Islet of Langerhans (tissue), 1 donor: ENCODE measurements around the gene LENG9.

Experiments used
- FAIRE-seq: peaks from one replicate; lab custom pipeline; 2011; peaks lifted over from hg19 to GRCh38; lab: Jason Lieb, UNC

Gene LENG9

DNA sequence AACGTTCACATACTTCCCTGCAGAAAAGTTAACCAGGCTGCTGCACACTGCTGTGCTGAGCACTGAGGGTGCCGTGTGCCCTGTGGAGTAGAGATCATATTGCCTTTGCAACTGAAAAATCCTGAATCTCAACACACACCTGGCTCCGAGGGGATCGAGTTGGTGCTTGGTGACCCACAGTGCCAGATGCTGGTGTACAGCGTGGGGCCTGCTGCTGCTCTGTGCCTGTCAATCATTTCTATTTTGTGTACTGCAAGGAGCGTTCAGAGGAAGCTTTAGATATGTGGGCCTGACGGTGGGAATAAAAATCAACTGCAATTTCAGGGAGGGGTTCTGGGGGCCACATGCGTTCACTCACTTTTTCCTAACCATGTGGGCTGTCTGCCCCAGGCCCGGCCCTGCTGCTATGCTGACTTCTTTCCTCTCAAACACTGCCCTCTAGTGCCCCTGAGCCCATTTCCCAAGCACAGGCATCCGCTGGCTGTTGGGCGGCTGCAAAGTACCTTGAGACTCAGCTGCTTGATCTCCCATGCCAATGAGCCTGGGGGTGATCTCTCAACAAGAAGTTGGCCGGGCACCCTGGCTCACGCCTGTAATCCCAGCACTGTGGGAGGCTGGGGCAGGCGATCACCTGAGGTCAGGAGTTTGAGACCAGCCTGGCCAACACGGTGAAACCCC, 24.3 kb downstream of the LENG9 start:
- FAIRE-seq, result no peak

DNA sequence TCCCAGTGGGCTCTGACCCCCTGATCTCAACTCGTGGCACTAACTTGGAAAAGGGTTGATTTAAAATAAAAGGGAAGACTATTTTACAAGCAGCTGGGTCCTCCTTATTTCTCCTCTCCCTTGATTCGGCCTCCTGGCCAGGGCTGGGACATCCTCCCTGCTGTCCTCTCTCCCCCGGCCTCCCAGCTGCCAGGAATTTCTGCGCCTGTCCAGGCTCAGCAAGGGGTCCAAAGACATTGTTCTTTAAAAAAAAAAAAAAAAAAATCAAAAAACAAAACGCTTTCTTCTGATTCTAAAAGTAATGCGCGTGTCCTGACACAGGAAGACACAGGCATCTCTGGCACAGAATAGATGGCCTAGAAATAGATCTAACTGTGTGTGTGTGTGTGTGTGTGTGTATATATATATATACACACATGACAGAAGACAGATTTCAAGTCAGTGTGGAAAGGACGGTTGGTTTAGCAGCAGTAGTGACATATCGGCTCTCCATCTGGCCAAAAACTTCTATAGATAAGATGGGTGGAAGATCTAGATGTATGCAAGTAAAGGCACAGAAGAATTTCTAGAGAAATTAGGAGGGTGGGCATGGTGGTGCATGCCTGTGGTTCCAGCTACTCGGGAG, 26.8 kb downstream of the LENG9 start:
- FAIRE-seq, result no peak

DNA sequence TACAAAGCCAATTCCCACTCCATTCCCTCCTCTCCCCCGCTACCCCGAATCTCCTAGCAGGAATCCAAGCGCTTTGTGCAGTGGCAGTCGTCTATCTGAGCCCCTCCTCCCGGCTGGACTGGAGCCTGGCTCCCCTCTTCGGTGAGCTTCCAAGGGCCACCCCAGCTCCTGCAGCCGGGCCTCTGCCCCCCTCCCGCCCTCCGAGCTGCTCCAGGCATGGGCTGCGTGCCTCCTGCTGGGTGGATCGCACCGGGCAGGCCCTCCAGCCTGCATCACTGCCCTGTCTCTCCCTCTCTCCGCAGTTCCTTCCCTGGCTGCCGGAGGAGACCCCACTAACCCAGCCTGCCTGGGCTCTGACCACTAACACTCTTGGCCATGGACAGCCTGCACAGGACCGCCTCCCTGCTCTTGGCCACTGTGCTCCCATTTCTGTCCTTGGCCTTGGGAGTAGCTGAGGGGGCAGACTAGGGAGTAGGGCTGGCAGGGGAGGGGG, 27.5 kb downstream of the LENG9 start:
- FAIRE-seq, result no peak

DNA sequence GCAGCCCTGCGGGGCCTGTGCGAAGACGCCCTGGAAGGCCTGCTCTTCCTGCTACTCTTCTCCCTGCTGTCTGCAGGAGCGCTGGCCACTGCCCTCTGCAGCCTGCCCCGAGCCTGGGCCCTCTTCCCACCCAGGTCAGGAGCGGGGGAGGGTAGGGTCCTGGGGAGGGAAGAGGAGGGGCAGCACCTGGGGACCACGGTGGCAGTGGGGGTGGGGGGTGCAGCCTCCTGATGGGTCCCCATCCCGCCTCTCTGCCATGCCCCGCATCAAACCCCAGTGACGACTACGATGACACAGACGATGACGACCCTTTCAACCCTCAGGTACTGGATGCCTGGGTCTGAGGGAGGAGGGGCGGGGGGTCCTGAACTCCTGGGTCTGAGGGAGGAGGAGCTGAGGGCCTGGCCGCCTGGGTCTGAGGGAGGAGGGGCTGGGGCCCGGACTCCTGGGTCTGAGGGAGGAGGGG, 28.0 kb downstream of the LENG9 start:
- FAIRE-seq, result no peak

DNA sequence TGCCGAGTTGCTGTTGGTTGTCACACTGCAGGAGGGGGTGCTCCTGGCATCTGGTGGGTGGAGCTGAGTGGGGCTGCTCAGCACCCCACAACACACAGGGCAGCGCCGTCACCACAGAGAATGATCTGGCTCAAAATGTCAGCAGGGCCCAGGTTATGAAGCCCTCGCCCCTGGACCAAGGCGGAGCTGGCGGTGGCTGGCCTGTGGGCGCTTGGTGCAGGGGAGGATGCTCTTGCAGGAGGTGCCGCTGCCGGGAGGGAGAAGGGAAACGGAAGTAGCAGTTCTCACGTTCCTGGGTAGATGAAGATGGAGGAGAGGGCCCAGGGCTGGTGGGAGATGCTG, 28.7 kb downstream of the LENG9 start:
- no peak for FAIRE-seq

DNA sequence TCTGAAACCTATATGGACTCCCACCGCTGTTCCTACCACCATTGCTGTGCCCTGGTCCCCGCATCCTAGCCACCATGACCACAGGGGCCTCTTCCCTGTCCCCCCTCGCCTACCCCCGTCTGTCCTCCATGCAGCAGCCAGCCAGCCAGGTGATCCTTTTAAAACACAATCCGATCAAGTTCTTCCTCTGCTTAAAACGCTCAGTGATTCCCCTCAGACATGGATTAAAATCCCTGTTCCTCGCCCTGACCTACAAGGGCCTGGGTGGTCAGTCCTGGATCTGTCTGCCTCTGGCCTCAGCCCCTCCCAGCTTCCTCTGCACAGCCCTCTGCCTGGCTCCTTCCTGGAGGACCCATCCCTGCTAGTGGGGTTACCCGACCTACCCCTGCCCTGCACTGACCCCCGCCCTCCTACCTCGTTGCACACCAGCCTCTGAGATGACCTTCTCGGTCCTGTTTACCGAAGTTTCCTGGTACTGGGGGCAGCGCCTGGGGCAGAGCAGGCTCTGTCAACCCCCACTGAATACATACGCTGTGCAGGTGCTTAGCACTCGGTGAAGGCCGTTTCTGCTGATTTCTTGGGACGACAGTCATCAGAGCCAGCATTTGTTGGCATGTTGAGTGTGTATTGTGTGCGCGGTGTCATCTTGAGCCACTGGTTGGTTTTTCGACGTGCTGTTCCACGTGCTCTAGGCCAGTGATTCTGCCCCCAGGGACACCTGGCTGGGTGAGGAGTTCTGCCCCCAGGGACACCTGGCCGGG, 29.3 kb downstream of the LENG9 start:
- FAIRE-seq, result no peak

DNA sequence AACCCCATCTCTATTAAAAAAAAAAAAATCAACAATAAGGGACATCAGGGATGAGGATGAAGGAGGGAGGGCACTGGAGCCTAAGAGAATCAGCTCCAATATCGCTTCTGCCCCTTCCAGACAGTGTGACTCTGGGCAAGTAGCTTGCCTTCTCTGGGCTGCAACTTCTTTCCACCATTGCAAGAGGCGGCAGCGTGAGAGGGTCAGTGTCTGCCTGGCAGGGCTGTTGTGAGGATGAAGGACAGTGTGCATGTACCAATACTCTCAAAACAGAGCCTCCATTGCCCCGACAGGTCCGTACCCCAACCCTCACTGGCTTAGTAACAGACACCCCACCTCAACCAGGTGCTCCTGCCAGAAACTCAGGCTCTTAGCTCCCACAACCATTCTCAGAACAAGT, 29.9 kb downstream of the LENG9 start:
- no peak for FAIRE-seq

DNA sequence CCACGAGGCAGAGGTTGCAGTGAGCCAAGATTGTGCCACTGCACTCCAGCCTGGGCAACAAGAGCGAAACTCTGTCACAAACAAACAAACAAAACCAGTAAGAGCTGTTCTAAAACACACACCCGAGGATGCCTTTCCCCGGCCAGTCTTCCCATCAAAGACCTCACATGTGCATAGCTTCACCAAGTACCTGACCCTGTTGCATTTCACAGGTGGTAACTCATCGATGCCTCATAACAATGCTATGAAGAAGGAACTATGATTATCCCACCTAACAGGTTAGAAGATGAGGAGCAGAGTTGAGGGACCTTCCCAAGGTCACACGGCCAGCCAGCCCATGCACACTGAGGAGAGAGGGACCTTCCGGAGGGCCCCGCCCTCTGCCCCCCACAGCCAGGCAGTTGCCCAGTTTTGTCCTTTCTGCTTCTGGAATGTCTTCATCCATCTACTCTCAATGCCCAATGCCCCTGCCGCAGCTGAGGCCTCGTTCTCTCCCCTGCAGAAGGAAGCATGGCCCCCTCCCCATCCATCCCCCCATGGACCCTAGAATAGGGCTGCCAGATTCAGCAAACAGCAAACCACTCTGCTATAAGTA, 31.3 kb downstream of the LENG9 start:
- FAIRE-seq, result no peak

DNA sequence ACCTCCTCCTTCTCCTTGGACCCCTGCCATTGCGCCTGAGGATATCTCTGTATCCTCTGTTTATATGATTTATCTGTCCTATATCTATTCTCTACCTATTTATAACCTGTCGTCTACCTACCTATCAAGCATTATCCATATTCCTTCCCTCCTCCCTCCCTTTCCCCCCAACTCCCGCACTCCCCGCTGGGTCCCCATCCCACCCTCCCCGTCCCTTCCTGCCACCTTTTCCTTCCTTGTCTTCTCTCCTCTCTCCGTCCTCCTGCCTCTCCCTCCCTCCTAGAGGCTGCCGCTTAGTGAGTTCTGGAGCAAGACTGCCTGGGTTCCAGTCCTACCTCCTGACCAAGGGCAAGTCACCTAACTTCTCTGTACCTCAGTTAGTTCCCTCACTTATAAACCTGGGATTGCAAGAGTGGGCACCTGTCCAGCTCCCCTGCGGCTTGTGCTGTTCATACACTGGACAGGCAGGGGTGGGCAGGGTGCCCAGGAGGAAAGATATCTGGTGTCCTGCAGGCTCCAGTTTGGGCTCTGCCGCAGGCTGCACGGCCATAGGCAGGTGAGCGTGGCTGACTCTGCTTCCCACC, 32.2 kb downstream of the LENG9 start:
- FAIRE-seq, result no peak

DNA sequence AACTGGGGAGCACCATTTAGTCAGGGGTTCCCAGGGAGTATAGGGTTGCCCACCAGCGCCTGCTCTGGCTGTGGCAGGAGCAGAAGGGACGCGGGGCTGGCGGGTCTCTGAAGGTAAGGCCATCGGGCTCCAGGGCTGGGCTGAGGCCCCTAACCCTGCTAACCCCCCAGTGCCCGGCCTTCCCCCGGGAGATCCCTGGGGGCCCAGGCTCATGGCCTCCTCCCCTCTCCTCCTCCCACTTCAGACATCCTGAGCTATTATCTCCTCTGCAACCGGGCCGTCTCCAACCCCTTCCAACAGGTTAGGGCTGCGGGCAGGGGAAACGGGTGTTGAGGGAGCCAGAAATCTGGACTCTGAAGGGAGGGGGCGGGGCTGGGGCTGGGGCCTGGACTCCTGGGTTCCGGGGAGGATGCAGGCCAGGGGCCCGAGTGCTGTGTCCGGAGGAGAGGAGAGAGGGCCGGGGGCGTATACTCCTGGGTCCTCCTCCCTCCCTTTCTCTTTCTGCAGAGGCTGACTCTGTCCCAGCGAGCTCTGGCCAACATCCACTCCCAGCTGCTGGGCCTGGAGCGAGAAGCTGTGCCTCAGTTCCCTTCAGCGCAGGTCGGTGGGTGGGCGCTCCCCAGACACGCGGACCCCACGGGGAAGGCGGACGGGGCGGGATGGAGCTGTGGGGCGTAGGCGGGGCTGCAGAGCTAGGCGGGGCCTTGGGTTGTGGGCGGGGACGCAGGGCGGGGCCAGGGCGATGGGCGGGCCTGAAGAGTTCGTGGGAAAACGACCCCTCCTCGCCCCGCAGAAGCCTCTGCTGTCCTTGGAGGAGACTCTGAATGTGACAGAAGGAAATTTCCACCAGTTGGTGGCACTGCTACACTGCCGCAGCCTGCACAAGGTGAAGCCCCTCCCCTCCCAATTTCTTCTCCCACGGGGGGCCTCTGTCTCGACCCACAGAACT, 33.0 kb downstream of the LENG9 start:
- FAIRE-seq, result no peak

DNA sequence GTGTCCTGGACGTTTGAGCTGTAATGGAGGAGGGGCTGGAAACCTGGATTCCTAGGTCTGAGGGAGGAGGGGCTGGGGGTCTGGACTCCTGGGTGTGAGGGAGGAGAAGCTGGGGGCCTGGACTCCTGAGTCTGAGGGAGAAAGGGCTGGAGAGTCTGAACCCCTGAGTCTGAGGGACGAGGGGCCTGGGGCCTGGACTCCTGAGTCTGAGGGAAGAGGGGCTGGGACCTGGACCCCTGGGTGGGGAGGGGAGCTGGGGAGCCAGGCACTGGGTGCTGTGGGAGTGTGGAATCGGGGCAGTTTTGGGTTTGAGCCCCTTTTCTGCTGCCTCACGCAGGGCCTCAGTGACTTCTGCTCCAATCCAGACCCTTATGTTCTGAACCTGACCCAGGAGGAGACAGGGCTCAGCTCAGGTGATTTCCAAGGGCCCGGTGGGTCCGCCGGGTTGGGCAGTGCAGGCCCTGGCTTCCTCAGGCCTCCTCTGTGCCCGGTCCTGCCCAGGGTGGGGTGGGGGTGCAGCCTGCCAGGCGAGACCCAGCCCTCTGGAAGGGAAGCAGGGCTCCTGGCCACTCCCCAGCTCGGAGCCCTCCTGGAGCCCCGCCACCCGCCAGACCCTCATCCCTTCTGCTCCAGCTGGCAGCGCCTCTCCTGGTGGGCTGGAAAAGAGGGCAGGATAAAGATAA, 33.9 kb downstream of the LENG9 start:
- FAIRE-seq, result no peak

DNA sequence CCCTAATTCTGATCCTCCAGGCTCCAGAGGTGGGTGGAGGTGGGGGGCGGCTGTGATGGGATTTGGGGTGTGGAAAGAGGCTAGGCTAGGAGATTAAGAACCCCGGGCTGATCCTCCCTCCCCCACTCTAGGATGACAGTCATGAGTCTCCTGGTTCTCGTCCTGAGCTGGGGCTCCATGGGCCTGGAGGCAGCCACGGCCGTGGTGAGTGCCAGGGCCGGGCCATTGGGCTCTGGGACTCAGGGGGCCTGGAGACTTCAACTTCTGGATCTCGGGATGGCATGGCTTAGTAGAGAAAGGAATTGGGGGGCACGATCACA, 34.4 kb downstream of the LENG9 start:
- no peak for FAIRE-seq

DNA sequence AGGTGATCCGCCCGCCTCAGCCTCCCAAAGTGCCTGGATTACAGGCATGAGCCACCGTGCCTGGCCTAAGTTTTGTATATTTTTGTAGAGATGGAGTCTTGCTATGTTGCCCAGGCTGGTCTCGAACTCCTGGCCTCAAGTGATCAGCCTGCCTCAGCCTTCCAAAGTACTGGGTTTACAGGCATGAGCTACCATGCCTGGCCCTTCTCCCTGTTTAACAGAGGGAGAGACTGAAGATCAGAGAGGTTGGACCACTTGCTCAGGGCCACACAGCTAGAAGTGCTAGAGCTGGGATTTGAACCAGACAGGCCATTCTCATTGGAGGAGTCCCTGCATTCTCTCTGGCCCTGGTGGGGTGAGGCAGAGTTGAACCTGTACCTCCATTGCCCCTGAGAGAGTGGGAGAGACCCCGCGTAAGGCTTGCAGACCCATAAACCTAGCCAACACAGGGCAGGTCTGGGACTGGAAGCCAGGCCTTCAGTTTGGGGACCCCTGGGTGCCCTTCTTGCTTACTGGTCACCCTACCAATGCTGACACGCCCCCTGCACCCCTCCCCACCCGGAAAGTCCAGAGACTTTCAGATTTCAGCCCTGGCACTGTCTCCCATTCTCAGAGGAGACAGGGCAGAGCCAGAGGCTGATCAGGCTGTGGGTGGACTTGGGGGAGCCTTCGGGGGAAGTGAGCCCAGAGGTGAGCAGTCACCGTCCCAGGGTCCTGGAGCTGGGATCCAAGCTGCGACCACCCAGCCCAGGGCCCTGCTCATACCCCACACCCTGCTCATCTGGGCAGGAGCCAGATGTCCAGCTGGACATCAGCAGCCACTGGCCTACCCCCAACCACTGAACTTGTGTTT, 35.0 kb downstream of the LENG9 start:
- no peak for FAIRE-seq

DNA sequence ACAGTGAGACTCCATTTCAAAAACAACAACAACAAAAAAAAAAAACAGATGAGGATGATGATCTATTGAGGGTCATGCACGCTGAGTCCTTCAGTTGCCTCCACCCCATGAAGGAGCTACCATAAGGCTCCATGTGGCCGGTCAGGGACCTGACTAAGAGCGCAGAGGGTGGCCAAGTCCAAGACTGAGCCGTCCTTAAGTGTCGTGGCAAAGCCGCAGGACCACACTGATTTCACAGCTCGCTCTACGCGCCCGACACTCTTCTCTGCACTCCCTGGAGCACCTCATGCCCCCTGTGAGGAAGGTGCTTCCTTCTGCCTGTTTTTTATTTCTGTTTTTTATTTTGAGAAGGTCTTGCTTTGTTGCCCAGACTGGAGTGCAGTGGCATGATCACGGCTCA, 36.0 kb downstream of the LENG9 start:
- FAIRE-seq, result no peak

DNA sequence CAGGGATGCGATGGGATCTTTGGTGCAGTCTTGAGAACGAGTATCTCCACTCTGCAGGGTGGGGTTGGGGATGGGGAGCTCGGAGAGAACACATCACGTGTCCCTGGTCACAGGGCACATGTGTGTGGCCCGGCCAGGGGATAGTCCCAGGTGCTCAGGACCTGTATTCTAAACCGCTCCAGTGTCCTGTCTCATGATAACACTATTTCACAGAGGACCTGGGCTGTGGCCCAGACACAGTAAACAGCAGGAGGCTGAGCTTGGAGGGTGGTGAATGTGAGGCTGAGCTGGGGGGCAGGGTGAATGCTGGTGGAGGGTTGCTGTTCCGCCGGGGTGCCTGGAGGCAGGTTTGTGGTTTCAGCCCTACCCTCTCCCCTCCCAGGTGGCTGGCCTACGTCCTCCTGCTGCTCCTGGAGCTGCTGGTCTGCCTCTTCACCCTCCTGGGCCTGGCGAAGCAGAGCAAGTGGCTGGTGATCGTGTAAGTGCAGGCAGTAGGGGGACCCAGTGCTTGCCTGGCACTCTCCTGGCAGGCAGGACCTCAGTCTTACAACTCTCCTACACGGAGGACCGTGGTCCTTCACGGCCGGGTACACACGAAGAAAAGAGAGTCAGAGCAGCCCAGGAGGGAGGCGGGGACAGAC, 37.2 kb downstream of the LENG9 start:
- FAIRE-seq, result no peak

DNA sequence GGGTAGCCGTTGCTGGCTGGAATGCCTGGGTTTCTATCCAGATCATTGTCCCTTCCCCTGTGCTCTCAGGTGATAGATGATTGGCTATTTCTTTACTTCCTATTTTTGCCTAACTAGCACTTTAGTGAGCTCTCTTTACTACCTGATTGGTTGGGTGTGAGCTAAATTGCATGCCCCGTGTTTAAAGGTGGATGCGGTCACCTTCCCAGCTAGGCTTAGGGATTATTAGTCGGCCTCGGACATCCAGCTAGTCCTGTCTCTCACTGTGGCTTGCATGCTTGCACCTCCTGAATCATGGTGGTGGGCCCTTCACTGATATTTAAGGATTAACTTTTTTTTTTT, 38.2 kb downstream of the LENG9 start:
- FAIRE-seq, result no peak

DNA sequence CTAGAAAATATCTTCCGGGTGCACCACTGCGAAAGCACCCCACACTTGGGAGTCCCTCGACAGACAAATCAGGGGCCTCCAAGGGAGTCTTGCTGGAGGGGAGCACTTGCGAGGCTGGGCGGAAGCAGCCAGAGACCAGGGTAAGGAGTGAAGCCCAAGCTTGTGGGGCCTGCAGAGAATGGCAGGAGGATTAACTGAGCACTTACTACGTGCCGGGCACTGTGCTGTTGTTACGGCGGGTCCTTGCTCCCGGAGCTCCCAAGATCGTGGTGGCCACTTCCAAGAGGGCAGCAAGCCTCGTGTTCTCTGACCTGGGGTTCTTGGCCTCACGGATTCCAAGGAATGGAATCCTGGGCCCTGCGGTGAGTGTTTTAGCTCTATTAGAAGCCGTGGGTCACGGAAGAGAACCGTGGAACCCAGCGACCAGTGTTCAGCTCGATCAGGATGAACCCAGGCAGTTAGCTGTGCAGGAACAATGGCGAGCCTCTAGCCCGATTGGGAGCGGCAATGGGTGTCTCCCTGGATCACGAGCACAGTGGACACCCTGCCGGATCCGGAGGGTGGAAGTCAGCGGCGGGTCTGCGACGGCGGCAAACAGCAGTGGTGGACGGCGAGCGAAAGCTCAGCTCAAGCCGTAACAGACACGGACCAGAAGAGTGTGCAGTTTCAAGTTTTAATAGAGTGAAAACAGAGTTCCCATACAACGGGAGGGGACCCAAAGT, 38.8 kb downstream of the LENG9 start:
- no peak for FAIRE-seq

DNA sequence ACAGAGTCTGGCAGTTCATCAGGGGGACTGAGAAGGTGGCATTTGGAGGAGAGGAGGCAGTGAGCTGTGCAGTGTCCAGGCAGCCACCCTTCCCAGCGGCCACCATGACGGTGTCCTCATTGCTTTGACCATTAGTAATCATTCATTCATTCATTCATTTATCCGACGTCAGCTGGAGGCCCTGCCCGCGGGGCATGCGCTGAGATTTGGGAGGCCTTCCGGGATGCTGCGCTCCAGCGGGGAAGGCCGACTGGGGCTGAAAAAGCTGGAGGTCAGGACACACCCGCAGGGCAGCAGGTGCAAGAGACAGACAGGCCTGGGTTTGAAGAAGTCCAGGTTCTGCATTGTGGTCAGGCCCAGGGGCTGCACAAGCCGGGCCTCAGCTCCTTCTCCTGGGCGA, 39.4 kb downstream of the LENG9 start:
- no peak for FAIRE-seq

DNA sequence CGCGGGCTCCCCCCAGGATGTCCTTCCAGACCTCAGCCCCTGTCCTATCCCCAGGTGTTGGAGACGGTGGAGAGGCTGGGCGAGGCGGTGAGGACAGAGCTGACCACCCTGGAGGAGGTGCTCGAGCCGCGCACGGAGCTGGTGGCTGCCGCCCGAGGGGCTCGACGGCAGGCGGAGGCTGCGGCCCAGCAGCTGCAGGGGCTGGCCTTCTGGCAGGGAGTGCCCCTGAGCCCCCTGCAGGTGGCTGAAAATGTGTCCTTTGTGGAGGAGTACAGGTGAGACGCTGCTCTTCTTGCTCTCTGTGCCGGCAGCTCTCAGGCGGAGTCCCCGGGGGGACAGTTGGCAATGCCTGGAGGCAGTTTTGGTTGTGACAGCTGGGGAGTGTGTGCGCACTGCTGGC, 41.4 kb downstream of the LENG9 start:
- FAIRE-seq, result no peak
